Psoas muscle (tissue), 8 donors: ENCODE measurements around the gene TRAK2. TPM values are rescaled to one million over a fixed set of nuclear protein-coding genes. Genes with fewer than 3 reads are reported as not detected.

Experiments
- ATAC-seq, 4 donors: fragments of 200-7000 bp; cut with Tn5 transposase; one replicate each; pipeline ENCODE4 v1.9.1; 2020; ENCODE audit warnings: moderate library complexity in 3 of 4, mild to moderate bottlenecking in 2 of 4
- DNase-seq, 2 donors: peaks; one replicate each; pipeline ENCODE4 v3.0.0-alpha.2; 2020
- H3K27ac ChIP-seq: fragments of 200-600 bp; one replicate; pipeline ENCODE4 v1.8.0; 2022
- H3K27me3 ChIP-seq, 3 donors: fragments of 200-600 bp in 1 of 3; one replicate each; pipeline versions ENCODE4 v1.6.1 to v1.8.0; 2013 to 2022; ENCODE audit warnings: low read length in 2 of 3, mild to moderate bottlenecking in 2 of 3, moderate library complexity in 1 of 3; ENCODE audit not compliant: insufficient read depth in 3 of 3
- H3K36me3 ChIP-seq, 2 donors: fragments of 200-600 bp in 1 of 2; one replicate each; pipeline versions ENCODE4 v1.6.1 to v1.8.0; 2013 to 2022; ENCODE audit warnings: low read depth in 1 of 2, mild to moderate bottlenecking in 1 of 2, moderate library complexity in 1 of 2; ENCODE audit not compliant: insufficient read depth in 1 of 2
- H3K4me1 ChIP-seq: fragments of 200-600 bp; one replicate; pipeline ENCODE4 v1.8.0; 2022
- H3K4me3 ChIP-seq: fragments of 200-600 bp; one replicate; pipeline ENCODE4 v1.8.0; 2022; ENCODE audit warnings: mild to moderate bottlenecking
- H3K9me3 ChIP-seq: fragments of 200-600 bp; one replicate; pipeline ENCODE4 v1.8.0; 2022
- CTCF ChIP-seq: fragments of 200-600 bp; IDR thresholded peaks from one replicate; pipeline ENCODE4 v1.8.0; 2022; ENCODE audit warnings: antibody characterized with exemption
- WGBS, 3 donors: extraction: QIAGEN DNeasy Blood & Tissue Kit; methylation state at CpG; one replicate each; pipeline versions ENCODE4 v1.1.6 to v1.1.7; 2013; 5-methylcytosine and 5-hydroxymethylcytosine counted together
- intact Hi-C, 2 donors: fragments of 100-400 bp; cut with DNase I; formaldehyde crosslinking; loops; one replicate each; pipeline versions ENCODE4 v1.11.0 to v1.14.2; 2022
- polyA plus RNA-seq, 3 donors: library from polyadenylated mRNA; stranded (reverse); fragments of 200-250 nt; gene quantifications; one replicate each; pipeline ENCODE4 v1.2.3, GENCODE V29; 2013
- total RNA-seq, 4 donors: library from RNA; stranded (reverse); fragmentation: NEBNext Ultra II Directional in 2 of 4; extraction: Animal tissue kit (Norgen Biotek cat#: 25700) in 2 of 4; gene quantifications; one replicate each; pipeline versions ENCODE4 v1.2.1 to v1.2.4, GENCODE V29; 2021 to 2023
- donor health status: healthy with polysubstance abuse.
- donor health status: DM: no; HTN: no; CAD: no; lungs with moderate emphysema.
- donor health status: Bipolar disorder and iron deficiency.
- donor health status: healthy.
- donor health status: DM: yes; HTN: yes; CAD: no.
- donor health status: DM: no; HTN: no; CAD: no.
- donor health status: DM: no; HTN: no; CAD: no.
- donor health status: DM: yes; HTN: yes; CAD: no.

Gene TRAK2
- total and polyA plus RNA-seq, 7 donors = 9.8 to 53.0 (median 23.4) TPM

GRCh38 chr2:201452922-201453643 lies 1.8 kb upstream of the TRAK2 start:
- H3K4me3 ChIP-seq = peak overlapping the region; percentile 98
- H3K27ac ChIP-seq = peak overlapping the region; percentile 94

GRCh38 chr2:201452058-201452921 lies 1.0 kb upstream of the TRAK2 start:
- WGBS, 3 donors = 5 to 7% (median 5%) methylated on average over 41 to 49 of the region's 49 CpGs
- TF ChIP-seq CTCF = no peak
- Histone ChIP-seq H3K9me3 (no peaks in the 10 kb centered on the region), H3K27me3 (no peaks in the 10 kb centered on the region), H3K4me3 (peak overlapping the region; percentile 98), H3K4me1 (peaks cover 34% of the 10 kb centered on the region), H3K36me3 (peaks cover 2 to 25% of the 10 kb centered on the region in 2 donors), H3K27ac (peak overlapping the region; percentile 94)
- DNase-seq (no peak), ATAC-seq (peak; percentile 44 to 63 (median 60))
- intact Hi-C loops = loop anchor here in 1 of 2 donors (10.0 kb wide), 1 partner anchor 193 kb away; the partner anchor contains the start of gene TMEM237

More at GRCh38 chr2:201452922-201453643, 1.8 kb upstream of the TRAK2 start:
- ATAC-seq (no peak), DNase-seq (no peak)
- 31 to 54% (median 36%) methylated on average over 6 of the region's 6 CpGs for WGBS, 3 donors
- Histone ChIP-seq H3K36me3 (peaks cover 2 to 33% of the 10 kb centered on the region in 2 donors), H3K27me3 (no peaks in the 10 kb centered on the region), H3K4me1 (peaks cover 31% of the 10 kb centered on the region), H3K9me3 (no peaks in the 10 kb centered on the region)
- TF ChIP-seq CTCF = no peak
- intact Hi-C loops = loop anchor here in 1 of 2 donors (10.0 kb wide), 1 partner anchor 192 kb away; the partner anchor contains the start of gene TMEM237

GRCh38 chr2:201450954-201451291 lies 335 bp downstream of the TRAK2 start:
- Histone ChIP-seq H3K4me1 (peaks cover 39% of the 10 kb centered on the region), H3K27ac (peak overlapping the region; percentile 94)
- intact Hi-C loops = loop anchor here in 1 of 2 donors (2.0 to 10.0 kb wide), 2 partner anchors 44 to 194 kb away; partner anchors contain the start of gene TMEM237

GRCh38 chr2:201448701-201449100 lies 2.6 kb downstream of the TRAK2 start:
- 55 to 84% (median 83%) methylated on average over 4 of the region's 4 CpGs for WGBS, 3 donors
- DNase-seq = no peak

More at GRCh38 chr2:201450954-201451291, 335 bp downstream of the TRAK2 start:
- peaks cover 1 to 14% of the 10 kb centered on the region in 2 donors for H3K36me3 ChIP-seq
- 0% methylated on average over 20 of the region's 20 CpGs for WGBS, 3 donors
- no peak for TF ChIP-seq CTCF
- peak overlapping the region; percentile 98 for H3K4me3 ChIP-seq
- no peaks in the 10 kb centered on the region for H3K27me3 ChIP-seq
- peak in 3 of 4 donors; percentile 25 to 50 (median 29) for ATAC-seq
- H3K9me3 ChIP-seq = no peaks in the 10 kb centered on the region
- DNase-seq = no peak

More at GRCh38 chr2:201448701-201449100, 2.6 kb downstream of the TRAK2 start:
- Histone ChIP-seq H3K9me3 (no peaks in the 10 kb centered on the region), H3K36me3 (no peaks in the 10 kb centered on the region), H3K4me1 (peaks cover 48% of the 10 kb centered on the region), H3K27ac (no peak overlapping the region), H3K27me3 (no peaks in the 10 kb centered on the region), H3K4me3 (no peak overlapping the region)
- intact Hi-C loops = loop anchor here in 1 of 2 donors (5.0 kb wide), 1 partner anchor 36 kb away; no protein-coding TSS in a partner anchor
- ATAC-seq = no peak
- TF ChIP-seq CTCF = no peak
